Measurements from ENCODE around the gene TMEM8B. TPM values are rescaled to one million over a fixed set of nuclear protein-coding genes. Genes with fewer than 3 reads are reported as not detected.

Gene TMEM8B
- total RNA-seq, 6 experiments from 2014 or later = 8.7 to 15.2 (median 12.0) TPM

DNA sequence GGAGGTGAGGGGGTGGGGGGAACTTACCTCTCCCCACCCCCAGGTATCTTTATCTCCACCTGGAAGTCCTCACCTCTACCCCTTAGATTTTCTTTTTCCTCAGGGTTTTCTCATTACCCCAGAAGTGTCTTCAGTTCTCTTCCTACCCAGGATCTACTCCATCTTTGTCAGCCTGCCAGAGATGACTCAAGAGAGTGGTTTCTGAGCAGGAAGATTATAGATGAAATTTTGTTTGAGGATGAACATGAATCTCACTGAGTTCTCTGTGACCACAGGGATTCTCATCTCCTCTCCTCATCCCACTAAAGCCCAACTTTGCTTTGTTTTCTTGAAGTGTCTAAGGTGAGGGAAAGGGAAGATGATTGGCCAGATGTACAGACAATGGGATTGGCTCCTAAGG lies 9.0 kb upstream of the TMEM8B start:
- peaks cover 6% of the 10 kb centered on the region; the same call in 1 of the 2 replicates for H3K27me3 Mint-ChIP-seq (ENCODE audit: insufficient read depth)
- peaks cover 29% of the 10 kb centered on the region for H3K4me1 Mint-ChIP-seq (ENCODE audit: low read depth)
- peak overlapping the region; percentile 38; the same call in 1 of the 2 replicates for H3K27ac Mint-ChIP-seq
- TF ChIP-seq, protein P1, sequence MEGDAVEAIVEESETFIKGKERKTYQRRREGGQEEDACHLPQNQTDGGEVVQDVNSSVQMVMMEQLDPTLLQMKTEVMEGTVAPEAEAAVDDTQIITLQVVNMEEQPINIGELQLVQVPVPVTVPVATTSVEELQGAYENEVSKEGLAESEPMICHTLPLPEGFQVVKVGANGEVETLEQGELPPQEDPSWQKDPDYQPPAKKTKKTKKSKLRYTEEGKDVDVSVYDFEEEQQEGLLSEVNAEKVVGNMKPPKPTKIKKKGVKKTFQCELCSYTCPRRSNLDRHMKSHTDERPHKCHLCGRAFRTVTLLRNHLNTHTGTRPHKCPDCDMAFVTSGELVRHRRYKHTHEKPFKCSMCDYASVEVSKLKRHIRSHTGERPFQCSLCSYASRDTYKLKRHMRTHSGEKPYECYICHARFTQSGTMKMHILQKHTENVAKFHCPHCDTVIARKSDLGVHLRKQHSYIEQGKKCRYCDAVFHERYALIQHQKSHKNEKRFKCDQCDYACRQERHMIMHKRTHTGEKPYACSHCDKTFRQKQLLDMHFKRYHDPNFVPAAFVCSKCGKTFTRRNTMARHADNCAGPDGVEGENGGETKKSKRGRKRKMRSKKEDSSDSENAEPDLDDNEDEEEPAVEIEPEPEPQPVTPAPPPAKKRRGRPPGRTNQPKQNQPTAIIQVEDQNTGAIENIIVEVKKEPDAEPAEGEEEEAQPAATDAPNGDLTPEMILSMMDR (IDR thresholded peaks at IDR 0.05) = no peak
- no peaks in the 10 kb centered on the region for H3K36me3 Mint-ChIP-seq (ENCODE audit: low read depth)
- DNase-seq = peak; percentile 77
- no peaks in the 10 kb centered on the region for H3K9me3 Mint-ChIP-seq
- no peak overlapping the region for H3K4me3 Mint-ChIP-seq

DNA sequence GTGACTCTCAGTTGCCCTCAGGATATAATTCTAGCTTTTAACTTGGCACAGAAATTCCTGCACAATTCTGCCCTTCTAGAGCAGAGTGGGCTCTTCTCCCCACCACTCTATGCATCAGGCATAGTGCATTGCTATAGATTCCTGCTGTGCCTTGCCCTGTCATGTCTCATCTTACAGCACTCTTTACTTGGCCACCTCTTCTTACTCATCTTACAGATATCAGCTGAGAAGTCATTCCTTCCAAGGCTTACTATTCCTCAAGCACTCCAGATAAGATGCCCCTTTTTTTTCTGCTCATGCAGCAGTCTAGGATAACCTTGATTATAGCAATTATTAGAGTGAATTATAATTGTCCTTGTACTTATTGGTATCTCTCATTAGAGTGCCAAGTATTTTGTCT lies 6.1 kb upstream of the TMEM8B start:
- H3K9me3 Mint-ChIP-seq = no peaks in the 10 kb centered on the region
- no peaks in the 10 kb centered on the region for H3K36me3 Mint-ChIP-seq (ENCODE audit: low read depth)
- TF ChIP-seq, protein P1 (IDR thresholded peaks at IDR 0.05) = no peak
- no peak for DNase-seq
- H3K27me3 Mint-ChIP-seq (ENCODE audit: insufficient read depth) = peaks cover 1% of the 10 kb centered on the region; the same call in 1 of the 2 replicates
- no peak overlapping the region for H3K27ac Mint-ChIP-seq
- H3K4me1 Mint-ChIP-seq (ENCODE audit: low read depth) = peaks cover 44% of the 10 kb centered on the region
- no peak overlapping the region for H3K4me3 Mint-ChIP-seq

DNA sequence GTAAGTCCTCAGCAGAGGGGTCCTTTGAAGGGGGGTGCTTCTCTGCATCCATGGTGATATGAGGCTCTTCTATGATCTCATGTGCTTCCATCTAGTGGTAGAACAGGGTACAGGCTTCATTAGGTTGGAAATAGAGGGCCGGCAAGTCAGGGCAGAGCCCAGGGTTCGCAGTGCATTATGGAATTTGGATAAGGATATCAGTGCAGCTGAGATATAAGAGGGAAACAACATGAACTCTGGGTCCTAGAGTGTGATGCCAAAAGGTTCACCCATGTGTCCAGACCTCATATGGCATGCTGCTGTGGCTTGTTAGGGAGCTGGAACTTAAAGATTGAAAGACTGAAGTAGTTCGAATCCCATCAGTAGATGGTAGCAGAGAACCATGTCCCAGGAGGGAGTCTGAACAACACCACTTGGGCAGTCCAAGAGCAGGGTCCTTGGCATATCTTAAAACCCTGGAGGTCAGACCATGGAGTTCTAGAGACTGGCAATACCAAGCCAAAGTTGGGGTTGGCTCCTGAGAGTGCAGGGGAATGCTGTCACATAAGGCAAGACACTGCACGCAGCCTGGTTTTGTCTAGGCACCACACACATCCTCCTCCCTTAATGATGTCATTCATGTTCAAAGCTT lies 2.8 kb upstream of the TMEM8B start:
- Mint-ChIP-seq H3K27ac (peak overlapping the region; percentile 68), H3K9me3 (no peaks in the 10 kb centered on the region)

DNA sequence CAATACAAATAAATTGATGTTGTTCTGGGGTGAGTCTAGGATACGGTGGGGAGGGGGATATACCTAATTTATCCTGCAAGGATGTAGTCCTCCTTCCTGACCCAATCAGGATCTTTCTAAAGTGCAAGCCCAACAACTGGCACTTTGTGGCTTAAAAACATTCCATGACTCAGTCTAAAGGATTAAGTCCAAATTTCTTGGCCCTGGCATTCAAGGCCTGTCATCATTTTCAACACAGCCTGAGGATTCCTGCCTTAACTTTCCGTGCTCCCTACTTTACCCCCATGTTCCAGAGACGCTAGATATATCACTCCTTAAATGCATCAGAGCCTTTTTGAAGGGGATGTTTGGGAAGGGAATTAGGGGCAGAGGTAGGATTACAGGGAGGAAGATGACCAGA lies 1.5 kb upstream of the TMEM8B start:
- peak overlapping the region; percentile 80 for H3K27ac Mint-ChIP-seq
- H3K9me3 Mint-ChIP-seq = no peaks in the 10 kb centered on the region
- H3K27me3 Mint-ChIP-seq (ENCODE audit: insufficient read depth) = no peaks in the 10 kb centered on the region; the same call in 1 of the 2 replicates
- no peaks in the 10 kb centered on the region for H3K36me3 Mint-ChIP-seq (ENCODE audit: low read depth)
- TF ChIP-seq, protein P1 (IDR thresholded peaks at IDR 0.05) = no peak
- DNase-seq = peak; percentile 65
- H3K4me3 Mint-ChIP-seq = peak overlapping the region; percentile 66
- peaks cover 61% of the 10 kb centered on the region for H3K4me1 Mint-ChIP-seq (ENCODE audit: low read depth)

More for the DNA sequence above, 2.8 kb upstream of the TMEM8B start:
- Mint-ChIP-seq H3K4me3 (no peak overlapping the region), H3K4me1 (ENCODE audit: low read depth) (peaks cover 61% of the 10 kb centered on the region), H3K27me3 (ENCODE audit: insufficient read depth) (no peaks in the 10 kb centered on the region; the same call in 1 of the 2 replicates), H3K36me3 (ENCODE audit: low read depth) (no peaks in the 10 kb centered on the region)
- TF ChIP-seq, protein P1 (IDR thresholded peaks at IDR 0.05) = peak; percentile 90
- DNase-seq = peak; percentile 59

DNA sequence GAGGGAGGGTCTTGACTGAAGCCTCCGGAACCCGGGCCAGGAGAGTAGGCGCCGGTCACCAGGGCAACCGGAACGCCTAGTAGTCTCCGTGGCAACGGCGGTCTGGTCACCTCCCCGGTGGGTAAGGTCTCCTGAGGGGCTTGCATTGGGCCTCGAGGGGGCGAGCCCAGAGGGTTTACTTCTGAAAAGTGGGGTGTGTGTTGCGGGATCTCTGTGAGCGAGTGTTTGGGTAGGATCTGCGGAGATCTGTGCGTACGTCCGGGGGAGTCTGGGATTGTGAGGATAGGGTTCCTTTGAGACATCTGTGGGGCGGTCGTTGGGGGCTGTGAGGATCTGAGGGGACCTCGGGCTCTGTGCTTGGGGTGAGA lies 328 bp upstream of the TMEM8B start, which contains the start of gene FAM221B:
FAM221B (minus strand) TSS at position 17 of the 368 bp plus-strand sequence. CDS start 2,571 bp downstream, outside the sequence.
- Mint-ChIP-seq H3K27ac (peak within 1 kb of the TSS; percentile 85), H3K9me3 (no peaks in the 10 kb centered on the region), H3K4me1 (ENCODE audit: low read depth) (peaks cover 58% of the 10 kb centered on the region), H3K36me3 (ENCODE audit: low read depth) (no peaks in the 10 kb centered on the region), H3K4me3 (peak within 1 kb of the TSS; percentile 93), H3K27me3 (ENCODE audit: insufficient read depth) (no peaks in the 10 kb centered on the region; the same call in 1 of the 2 replicates)
- TF ChIP-seq, protein P1 (IDR thresholded peaks at IDR 0.05) = no peak
- no peak for DNase-seq
